SKM-1 (cell line): Measurements from ENCODE around the gene FAM3B.

Source experiments
- DNase-seq: peaks from one replicate; lab custom pipeline; 2025; ENCODE audit not compliant: unreplicated experiment; lab: John Stamatoyannopoulos, UW

FAM3B gene

DNA sequence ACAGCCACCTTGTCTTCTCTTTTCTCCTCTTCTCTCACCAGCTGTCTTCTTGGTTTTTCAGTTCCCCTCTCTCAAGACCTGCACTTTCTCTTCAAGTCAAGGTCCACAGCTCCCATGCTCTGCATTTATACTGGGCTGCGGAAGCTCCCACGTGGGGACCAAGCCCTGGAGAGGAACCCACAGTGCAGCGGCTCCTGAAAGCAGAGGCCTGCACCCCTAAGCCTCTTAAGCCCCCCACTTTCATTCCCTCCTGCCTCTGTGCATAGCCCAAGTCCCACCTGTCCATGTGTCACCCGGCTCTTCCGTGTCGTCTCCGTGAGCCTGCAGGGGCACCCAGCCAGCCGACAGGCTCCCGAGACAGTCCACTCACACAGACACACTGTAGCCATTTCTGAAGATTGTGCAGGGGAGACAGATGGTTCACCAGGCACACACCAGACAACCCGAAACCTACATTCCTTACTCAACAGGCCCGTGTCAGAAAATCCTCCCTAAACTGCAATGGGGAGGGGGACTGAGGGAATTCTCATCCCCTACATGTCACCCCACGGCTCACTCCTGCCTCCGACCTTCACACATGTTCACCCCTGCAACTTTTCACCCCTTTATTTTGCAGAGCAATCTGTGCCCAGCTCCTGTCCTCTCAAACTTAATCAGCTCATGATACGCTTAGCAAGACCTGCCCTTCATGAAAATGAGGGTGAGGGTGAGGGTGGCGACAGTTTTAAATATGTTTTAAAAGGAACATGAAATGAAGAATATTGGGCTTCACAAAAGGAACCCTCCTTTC is 51.5 kb downstream of the FAM3B start:
- no peak for DNase-seq

DNA sequence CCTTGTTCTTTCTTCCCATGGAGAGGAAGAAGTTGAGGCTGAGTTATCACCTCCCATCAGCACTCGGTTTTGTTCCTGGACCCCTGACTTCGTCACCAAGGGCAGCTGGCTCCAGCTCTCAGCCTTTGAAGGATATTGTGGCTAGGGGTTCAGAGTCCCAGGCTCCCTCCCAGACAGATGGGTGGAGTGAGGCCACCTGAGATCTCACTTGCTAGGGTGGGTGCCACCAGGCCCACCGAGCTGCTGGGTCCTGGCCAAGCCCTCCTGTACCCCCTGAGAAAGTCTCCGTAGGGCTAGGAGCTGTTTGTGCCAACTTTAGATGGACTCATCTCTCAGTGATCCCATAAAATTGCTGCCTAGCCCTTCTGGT is 52.1 kb downstream of the FAM3B start:
- DNase-seq, result no peak

DNA sequence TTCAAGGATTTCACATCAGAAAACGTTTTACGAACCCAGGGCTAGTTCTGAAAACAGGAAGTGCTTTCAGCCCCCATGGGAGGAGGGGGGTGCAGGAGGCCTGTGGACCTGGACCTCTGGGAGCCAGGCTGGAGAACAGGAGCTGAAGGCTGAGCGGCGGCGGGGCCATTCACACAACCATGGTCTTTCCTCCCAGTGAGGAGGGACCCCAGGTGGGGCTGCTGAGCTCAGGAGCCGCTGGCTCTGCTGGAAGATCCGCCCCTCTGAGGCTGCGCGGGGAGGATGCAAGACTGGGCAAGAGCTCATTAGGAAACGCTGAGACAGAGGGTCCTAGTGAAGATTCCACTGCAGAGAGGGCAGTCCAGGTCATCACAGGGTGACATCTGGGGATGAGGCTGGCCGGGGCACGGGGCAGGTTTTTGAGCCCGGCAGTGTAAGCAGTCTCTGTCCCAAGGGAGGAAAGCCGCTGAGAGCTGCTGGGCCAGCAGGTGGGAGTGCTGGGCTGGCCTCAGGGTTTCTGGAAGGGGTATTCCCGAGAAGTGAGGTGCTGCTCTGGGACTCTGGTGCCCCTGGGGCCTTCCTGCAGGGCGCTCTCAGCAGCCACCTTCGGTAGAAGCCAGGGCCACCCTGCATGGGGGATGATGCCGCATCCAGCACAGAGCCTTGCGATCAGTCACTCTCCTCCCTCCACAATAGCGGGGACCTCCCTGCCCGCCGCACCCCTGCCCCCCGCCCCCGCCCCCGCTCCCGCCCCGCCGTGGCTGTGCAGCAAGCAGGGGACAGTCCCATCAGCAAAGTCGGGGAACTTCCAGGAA is 52.7 kb downstream of the FAM3B start:
- DNase-seq, result peak; percentile 8

DNA sequence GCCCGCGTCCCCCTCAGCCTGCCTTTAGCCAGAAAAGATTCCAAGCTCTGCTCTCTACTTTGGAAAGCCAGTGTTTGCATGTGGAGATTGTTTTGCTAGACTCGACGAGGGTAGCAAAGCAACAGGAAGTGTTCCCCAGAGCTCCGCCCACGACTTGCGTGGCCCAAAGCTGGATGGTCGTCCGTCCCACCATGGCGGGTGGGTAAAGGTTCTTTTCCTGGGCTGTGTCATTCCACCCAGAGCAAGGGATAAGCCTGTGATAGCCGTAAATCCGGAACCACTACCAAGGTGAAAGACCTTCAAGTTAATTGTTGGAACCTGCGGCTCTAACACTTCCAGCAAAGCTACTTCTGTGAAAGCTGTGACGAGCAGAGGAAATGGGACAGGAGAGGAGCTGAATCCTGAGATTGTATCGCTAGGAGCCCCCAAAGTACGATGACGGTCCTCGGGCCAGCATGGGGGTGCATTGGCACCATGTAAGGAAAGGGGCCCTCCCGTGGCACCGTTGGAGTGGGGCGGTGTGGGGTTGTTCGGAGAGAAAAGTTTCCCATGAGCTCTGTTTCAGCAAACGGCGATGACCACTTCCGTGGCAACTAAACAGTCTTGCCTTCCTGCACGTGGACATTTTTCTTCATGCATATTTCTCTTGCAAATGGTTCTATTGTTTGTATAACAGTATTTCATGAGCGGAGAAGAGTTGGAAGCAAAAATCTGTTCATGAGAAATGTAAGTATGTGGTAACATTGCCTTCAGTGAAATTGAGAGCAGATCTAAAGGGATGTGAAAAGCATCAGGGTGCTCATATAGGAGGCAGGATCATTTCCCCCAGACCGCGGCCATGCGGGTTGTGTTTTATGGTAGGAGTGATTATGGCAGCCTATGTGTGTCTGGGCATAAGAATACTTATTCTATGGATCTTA is 53.6 kb downstream of the FAM3B start:
- no peak for DNase-seq

DNA sequence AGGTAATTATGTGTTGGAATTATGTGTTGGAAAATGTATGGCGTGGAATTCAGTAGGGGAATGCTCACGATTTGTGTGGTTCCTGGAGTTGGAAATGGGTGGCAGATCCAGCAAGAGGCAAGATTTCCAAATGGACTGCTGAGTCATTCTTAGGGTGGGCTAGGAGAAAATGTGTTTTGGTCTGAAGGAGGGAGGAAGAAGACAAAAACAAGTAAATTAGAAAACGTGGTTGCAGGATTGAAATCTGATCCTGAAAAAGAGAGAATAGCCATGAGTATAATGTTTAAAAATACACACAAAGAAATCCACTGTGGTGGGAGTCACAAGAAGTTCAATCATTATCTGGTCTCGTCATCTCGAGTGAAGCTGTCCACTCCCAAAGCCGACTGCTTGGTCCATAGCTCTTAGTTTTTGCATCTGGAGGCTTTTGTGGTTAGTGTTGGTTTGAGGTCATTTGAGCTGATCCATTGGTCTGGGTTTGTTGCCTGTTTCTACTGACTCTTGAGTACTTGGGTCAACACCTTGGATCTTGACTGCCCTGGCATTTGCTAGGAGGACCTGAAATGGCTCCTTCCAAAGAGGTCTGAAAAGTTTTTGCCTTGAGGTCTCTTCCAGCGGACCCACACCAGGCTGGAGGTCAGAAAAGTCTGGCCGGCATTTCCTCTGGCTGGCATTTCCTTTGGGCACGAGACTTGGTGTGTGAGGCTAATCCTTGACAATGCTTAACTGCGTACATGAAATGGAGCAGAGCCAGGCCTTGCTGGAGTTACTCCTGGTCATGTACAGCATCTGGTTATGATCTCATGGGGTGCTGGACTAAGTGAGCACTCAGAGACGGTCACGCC is 54.5 kb downstream of the FAM3B start:
- DNase-seq, result no peak

DNA sequence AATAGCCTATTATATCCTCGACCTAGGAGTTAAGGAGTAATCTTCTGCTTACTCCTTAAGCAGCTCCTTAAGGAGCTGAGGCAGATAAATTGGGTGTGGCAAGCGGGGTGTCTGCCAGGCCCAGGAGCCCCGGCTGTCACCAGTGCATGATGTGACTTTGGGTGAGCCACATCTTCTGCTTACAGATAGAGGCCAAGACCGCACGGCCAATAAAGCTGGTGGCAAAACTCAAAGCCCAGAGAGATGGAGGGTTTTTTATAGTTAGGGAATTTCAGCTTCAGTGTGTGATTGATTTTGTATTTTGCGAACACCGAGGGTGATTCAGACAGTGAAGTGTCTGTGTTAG is 55.1 kb downstream of the FAM3B start:
- no peak for DNase-seq

DNA sequence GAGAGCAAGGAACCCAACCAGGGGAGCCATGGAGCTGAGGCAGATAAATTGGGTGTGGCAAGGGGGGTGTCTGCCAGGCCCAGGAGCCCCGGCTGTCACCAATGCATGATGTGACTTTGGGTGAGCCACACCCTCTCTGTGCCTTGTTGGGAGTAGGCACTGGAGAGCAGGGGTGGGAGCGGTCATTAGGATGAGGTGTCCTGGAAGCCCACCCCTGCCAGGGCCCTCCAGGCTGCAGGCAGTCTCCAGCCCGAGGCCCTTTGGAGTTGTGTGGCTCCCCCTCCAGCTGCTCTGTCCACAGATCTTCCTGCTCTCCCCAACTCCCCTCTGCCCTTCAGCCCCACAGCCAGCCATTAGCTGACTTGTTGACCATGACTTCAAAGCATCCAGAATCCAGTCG is 56.7 kb downstream of the FAM3B start:
- no peak for DNase-seq

DNA sequence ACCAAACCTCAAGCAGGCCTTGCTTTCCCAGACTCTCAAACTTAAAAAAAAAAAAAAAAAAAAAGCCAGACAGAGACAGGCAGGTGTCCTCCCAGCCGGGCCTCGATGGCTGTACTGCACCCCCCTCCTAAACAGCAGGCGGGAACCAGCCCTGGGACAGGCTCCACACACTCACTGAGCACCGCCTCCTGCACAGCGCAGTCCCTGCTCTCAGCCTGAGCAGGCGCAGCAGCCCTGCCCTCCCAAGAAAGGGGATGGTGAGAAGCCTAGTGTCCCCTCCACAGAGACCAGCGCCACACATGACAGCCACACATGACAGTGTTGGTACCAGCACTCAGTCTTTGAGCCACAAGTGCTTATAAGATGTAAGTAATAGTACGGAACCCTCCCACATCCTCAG is 57.2 kb downstream of the FAM3B start:
- no peak for DNase-seq

DNA sequence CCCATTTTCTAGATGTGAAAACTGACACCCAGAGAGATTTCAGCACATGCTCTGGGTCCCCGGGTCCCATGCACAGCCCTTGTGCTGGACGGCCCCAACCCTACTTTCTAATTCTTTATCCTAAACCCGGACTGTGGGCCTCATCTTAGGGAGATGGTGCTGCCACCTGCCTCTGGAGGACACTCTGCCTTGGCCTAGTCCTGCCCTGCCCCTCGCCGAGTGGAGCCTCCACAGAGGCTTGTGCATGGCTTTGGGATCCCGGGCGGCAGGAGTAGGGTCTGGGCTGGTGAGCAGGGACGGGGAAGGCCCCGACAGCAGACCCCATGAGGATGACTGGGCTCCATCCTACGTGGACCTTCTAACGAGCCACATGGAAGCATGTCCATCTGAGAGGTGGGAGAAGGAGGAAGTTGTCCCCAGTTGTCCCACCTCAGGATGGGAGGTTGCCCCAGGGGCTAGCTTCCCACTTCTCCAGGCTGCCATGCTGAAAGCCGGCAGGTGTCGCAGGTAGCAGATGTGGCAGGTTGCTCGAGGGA is 57.6 kb downstream of the FAM3B start:
- no peak for DNase-seq

DNA sequence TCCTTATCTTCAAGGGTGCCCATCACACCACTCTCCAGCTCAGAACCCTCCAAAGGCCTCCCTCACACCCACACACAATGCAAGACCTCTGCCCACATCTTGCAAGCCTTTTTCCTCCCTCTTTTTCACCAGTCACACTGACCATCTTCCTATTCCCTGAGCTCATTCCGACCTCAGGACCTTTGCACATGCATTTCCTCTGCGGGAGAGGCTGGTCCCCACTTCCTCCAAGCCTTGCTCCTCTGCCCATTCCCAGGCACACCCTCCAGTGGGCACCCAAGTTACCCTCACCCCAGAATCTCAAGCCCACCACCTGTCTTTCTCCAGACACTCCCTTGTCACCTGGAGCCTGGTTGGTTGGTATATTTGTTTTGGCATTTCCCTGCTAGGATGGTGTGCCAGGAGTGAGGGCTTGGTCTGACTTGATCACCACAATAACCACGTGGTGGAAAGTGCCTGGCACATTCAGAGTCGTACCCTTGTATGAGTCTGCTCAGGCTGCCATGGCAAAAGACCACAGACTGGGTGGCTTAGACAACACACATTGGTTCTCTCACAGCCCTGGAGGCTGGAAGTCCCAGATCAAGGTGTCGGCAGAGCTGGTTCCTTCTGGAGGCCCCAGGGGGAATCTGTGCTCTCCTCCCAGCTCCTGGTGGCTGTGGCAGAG is 58.4 kb downstream of the FAM3B start:
- no peak for DNase-seq

DNA sequence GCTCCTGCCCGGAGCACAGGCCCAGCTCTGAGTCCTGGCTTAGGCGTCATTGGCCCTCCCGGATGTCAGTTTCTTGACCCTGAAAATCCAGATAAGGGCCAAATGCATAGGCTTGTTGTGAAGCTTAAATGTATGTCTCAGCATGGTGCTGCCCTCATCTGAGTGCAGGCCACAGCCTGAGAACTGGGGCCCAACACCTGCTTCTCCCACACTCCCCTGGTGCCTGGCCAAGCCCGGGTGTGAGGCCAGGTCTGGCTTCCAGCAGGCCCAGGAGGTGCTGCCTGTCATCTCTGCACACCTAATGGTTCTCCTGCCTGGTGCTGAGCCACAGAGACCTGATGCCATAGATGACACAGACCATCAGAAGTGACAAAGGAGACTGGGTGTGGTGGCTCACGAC is 59.3 kb downstream of the FAM3B start:
- DNase-seq, result no peak

DNA sequence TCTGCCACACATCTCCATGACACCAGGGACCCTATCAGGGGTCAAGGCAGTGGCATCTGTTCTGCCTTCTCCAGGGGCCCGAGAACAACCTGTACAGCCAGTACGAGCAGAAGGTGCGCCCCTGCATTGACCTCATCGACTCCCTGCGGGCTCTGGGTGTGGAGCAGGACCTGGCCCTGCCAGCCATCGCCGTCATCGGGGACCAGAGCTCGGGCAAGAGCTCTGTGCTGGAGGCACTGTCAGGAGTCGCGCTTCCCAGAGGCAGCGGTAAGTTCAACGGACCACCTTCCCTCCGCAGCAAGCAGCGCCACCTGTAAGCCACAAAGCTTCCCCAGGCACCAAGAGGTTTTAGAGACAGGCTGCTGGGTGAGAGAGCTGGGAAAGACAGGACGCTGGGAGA is 61.1 kb downstream of the FAM3B start:
- no peak for DNase-seq

DNA sequence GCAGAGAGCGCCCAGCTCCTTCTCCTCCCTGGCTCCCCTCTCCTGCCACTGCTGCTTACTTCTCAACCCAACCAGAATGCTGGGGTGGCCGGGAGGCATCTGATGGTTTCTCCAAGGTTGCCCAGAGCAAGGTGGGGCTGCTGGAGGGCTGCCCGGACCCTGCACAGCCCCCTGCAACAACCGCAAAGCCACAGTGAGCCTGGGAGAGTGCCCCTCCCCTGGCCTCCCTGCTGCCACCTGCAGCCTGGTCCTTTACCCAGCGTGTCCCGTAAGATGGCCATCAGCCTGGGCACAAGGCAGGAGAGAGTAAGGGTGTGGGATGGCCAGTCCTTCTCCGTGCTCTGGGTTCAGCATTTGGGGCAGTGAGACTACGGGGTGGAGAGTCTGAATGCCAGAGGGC is 62.2 kb downstream of the FAM3B start:
- DNase-seq, result no peak

DNA sequence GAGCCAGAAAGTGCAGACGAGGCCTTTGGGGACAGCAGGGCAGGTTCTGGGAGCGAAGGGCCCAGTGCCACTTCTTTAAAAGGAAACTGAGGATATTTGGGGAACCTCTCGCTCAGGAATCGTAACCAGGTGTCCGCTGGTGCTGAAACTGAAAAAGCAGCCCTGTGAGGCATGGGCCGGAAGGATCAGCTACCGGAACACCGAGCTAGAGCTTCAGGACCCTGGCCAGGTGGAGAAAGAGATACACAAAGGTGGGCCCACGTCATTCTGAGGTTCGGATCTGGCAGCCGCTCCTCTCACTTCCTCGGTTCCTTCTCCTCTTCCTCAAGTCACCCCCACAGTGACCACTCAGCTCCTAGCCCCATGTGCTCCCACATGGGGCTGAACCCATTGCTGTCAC is 63.3 kb downstream of the FAM3B start:
- DNase-seq, result no peak

DNA sequence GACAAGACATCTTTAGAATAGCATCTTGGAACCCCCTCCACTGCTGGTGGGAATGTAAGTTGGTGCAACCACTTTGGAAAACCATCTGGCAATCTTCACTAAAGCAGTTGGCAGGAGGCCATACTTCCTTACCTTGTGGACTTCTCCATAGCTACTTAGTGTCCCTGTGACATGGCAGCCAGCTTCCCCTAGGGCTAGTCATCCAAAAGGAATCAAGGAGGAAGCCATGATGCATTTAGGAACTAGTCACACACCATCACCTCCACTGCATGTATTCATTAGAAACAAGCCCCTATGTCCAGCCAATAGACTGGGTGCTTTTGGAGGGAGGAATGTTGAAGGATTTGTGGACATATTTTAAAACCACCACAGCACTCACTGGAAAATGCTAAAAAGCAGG is 65.1 kb downstream of the FAM3B start:
- no peak for DNase-seq

DNA sequence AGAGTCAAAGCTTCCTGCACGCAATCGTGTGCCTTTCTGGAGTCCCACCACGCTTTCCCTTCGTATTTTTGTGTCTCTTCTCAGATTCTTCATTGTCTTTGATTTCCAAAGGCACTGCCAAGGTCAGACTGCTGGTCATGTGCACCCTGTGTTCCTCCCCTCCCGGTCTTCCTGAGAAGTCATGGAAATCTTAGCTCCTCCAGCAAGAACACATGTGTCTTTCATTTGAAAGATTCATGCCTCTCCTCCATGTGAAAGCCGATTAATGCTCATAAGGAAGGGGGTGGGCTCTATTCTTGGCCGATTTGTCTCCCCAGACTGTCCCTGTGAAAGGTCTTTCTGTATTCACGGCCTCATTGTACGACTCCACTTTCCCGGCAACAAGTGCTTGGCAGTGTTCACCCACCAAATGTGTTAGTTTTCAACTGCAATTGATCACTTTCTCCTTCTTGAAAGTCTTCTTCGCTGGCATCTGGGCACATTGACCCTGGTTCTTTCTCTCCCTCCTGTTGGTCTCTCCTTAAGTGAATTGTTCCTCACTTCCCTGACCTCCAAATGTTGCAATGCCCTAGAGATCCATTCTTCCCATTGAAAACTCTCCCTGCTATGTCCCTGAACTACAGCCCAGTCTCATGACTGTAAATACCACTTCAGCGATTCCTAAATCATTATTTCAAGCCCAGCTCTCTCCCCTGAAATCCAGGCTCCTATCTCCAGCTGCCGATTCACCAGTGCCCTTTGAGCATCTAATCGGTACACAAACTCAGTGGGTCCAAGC is 70.6 kb downstream of the FAM3B start:
- DNase-seq, result no peak

DNA sequence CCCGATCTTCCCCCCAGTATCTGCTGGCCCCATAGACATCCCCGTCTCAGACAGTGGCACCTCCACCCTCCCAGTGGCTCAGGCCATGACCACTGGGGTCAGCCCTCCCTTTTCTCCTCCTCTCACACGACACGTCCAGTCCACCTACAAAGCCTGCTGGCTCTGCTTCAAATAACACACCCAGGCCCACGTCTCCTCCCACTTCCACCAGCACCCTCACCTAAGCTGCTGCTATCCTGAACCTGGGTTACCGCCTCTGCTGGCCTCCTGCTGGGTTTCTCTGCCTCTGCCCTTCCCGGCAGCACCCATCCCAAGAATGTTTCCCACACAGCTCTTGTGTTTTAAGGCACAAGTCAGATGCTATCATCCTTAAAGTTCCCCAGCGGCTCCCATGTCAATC is 71.2 kb downstream of the FAM3B start:
- no peak for DNase-seq

DNA sequence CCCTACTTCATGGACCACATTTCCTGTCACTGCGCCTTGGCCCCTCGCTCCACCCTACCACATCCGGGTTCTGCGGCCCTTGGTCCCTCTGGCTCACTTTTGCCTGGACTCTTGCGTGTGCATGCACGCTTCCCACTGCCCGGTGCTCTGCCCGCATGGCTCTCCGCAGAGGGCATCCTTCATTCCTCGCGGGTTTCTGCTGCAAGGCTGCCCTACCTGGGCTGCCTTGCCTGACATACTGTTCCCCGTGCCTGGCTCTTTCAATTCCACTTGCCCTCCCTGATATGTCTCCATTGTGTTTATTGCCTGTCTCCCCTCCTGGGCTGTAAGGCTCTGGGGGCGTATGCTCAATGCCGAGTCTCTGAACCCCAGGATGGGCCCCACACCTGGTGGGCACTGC is 71.7 kb downstream of the FAM3B start:
- no peak for DNase-seq

DNA sequence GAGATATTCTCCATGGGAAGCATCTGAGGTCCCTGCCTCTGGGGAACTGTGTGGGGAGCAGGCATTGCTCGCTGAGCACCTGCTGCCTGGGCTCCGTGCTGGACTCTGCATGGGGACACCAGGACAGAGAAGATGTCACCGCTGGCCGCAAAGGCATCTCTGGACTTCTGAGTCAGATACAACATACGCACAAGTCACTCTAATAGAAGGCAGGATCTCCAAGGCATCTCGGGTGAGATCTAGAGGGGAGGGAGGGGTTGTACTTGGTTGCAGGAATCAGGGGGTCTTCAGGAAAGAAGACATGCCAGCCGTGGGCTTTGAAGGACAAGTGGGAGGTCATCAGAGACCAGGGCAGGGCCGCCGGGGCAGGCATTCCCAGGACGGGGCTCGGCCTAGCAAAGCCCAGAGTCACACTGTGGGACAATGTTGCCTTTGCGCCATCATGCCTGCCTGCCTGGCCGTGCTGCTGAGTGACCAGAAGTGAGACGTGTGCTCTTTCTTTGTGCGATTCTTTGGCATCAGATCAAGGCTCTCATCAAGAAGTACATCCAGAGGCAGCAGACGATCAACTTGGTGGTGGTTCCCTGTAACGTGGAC is 73.5 kb downstream of the FAM3B start:
- DNase-seq, result no peak
